ENCODE data around the gene VTI1A. TPM values are rescaled to one million over a fixed set of nuclear protein-coding genes. Genes with fewer than 3 reads are reported as not detected.

VTI1A gene
- total and polyA plus RNA-seq, 2 experiments from 2014 or later, result 26.8 to 31.0 TPM

DNA sequence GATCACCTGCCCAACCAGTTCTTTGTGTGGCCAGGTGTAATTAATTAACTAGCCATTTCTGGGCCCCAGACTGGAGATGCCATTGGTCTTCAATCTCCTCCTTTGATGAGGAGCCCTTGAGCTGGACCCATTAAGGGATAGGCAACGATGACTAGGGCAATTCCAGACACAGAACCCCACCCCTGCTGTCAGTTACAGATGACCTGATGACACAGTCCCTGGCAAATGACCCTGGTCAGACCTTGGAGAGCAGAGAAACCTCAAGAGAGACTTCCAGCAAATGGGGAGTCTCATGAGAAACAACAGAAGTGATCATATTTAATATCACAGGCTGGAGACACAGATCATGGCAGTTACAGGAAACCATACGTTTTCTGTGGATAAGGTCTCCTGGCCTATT, 401.2 kb downstream of the VTI1A start (continued):
- TF ChIP-seq, protein P1, sequence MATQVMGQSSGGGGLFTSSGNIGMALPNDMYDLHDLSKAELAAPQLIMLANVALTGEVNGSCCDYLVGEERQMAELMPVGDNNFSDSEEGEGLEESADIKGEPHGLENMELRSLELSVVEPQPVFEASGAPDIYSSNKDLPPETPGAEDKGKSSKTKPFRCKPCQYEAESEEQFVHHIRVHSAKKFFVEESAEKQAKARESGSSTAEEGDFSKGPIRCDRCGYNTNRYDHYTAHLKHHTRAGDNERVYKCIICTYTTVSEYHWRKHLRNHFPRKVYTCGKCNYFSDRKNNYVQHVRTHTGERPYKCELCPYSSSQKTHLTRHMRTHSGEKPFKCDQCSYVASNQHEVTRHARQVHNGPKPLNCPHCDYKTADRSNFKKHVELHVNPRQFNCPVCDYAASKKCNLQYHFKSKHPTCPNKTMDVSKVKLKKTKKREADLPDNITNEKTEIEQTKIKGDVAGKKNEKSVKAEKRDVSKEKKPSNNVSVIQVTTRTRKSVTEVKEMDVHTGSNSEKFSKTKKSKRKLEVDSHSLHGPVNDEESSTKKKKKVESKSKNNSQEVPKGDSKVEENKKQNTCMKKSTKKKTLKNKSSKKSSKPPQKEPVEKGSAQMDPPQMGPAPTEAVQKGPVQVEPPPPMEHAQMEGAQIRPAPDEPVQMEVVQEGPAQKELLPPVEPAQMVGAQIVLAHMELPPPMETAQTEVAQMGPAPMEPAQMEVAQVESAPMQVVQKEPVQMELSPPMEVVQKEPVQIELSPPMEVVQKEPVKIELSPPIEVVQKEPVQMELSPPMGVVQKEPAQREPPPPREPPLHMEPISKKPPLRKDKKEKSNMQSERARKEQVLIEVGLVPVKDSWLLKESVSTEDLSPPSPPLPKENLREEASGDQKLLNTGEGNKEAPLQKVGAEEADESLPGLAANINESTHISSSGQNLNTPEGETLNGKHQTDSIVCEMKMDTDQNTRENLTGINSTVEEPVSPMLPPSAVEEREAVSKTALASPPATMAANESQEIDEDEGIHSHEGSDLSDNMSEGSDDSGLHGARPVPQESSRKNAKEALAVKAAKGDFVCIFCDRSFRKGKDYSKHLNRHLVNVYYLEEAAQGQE (IDR thresholded peaks at IDR 0.05; ENCODE audit: unreplicated experiment), result no peak
- TF ChIP-seq EZH2 (IDR thresholded peaks at IDR 0.05; ENCODE audit: low read depth, unreplicated experiment), result no peak
- TF ChIP-seq ZNF114 (CRISPR knock-in tag; IDR thresholded peaks at IDR 0.05), result no peak

DNA sequence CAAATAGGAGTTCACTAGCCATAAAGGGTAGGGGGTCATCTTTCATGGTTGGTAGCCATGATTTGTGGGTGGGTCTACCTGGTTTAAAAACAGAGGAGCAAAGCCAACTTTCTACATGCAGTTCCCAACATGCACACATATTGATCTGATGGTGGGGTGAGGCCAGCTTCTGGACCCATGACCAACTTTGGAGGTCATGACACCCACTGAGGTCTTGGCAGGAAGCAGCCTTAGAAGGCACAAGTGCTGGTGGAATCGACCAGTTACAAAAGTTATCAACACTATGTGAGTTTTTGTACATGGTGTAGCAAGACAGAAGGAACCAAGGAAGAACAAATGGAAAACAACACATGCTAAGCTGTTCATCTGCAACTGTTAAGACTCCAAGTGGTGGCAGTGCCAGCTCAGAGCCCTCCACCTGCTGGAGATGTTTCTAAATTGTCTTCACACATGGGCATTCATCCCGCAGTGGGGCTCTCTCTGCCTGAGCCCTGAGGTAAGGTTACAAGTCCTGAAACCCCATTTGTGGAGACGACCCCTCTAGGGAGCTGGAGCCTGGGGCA, 401.9 kb downstream of the VTI1A start:
- Histone ChIP-seq H2AFZ (no peak overlapping the region), H3K27me3 (ENCODE audit: insufficient read depth) (no peaks in the 10 kb centered on the region), H3K4me2 (no peak overlapping the region), H3K79me2 (replicated peaks; ENCODE audit: insufficient read depth) (no peaks in the 10 kb centered on the region), H3K4me3 (no peak overlapping the region), H3F3A (replicated peaks; ENCODE audit: low read depth) (no peaks in the 10 kb centered on the region), H4K20me1 (replicated peaks; ENCODE audit: insufficient read depth) (no peaks in the 10 kb centered on the region), H3K27ac (ENCODE audit: low read depth) (no peak overlapping the region), H3K9me2 (ENCODE audit: insufficient read depth) (peaks cover 9% of the 10 kb centered on the region), H3K4me1 (ENCODE audit: insufficient read depth) (no peaks in the 10 kb centered on the region), H3K36me3 (ENCODE audit: insufficient read depth) (peaks cover 10% of the 10 kb centered on the region; the same call in 1 of the 2 replicates)
- no peak overlapping the region for H3K27ac Mint-ChIP-seq
- ATAC-seq (no peak), DNase-seq (ENCODE audit: low spot score) (no peak)
- H3K4me3 Mint-ChIP-seq, result no peak overlapping the region
- peaks cover 4% of the 10 kb centered on the region for H3K27me3 Mint-ChIP-seq (ENCODE audit: insufficient read depth, low read depth, poor library complexity)
- peaks cover 36% of the 10 kb centered on the region for H3K9me3 Mint-ChIP-seq
- H3K36me3 Mint-ChIP-seq (ENCODE audit: low read depth), result peaks cover 33% of the 10 kb centered on the region
- H3K4me1 Mint-ChIP-seq, result peaks cover 2% of the 10 kb centered on the region; the same call in 1 of the 3 replicates
- TF ChIP-seq ZNF114 (CRISPR knock-in tag; IDR thresholded peaks at IDR 0.05) (no peak), STAT1 (IDR thresholded peaks at IDR 0.05; ENCODE audit: unreplicated experiment) (no peak), EZH2phosphoT487 (IDR thresholded peaks at IDR 0.05; ENCODE audit: unreplicated experiment) (no peak), JUNB (IDR thresholded peaks at IDR 0.05; ENCODE audit: unreplicated experiment) (no peak), POLR2AphosphoS5 (IDR thresholded peaks at IDR 0.05; ENCODE audit: low read depth) (no peak), NANOG (IDR thresholded peaks at IDR 0.05; ENCODE audit: borderline replicate concordance) (no peak), CREB1 (CRISPR knock-in tag; IDR thresholded peaks at IDR 0.05; ENCODE audit: low read depth) (no peak), ZNF331 (CRISPR knock-in tag; IDR thresholded peaks at IDR 0.05; ENCODE audit: low read depth) (no peak), EZH2 (IDR thresholded peaks at IDR 0.05; ENCODE audit: low read depth, unreplicated experiment) (no peak)
- TF ChIP-seq, protein P2, sequence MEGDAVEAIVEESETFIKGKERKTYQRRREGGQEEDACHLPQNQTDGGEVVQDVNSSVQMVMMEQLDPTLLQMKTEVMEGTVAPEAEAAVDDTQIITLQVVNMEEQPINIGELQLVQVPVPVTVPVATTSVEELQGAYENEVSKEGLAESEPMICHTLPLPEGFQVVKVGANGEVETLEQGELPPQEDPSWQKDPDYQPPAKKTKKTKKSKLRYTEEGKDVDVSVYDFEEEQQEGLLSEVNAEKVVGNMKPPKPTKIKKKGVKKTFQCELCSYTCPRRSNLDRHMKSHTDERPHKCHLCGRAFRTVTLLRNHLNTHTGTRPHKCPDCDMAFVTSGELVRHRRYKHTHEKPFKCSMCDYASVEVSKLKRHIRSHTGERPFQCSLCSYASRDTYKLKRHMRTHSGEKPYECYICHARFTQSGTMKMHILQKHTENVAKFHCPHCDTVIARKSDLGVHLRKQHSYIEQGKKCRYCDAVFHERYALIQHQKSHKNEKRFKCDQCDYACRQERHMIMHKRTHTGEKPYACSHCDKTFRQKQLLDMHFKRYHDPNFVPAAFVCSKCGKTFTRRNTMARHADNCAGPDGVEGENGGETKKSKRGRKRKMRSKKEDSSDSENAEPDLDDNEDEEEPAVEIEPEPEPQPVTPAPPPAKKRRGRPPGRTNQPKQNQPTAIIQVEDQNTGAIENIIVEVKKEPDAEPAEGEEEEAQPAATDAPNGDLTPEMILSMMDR (conservative IDR thresholded peaks at IDR 0.05; ENCODE audit: low read depth in 2 of 2), result no peak
- TF ChIP-seq, protein P3, sequence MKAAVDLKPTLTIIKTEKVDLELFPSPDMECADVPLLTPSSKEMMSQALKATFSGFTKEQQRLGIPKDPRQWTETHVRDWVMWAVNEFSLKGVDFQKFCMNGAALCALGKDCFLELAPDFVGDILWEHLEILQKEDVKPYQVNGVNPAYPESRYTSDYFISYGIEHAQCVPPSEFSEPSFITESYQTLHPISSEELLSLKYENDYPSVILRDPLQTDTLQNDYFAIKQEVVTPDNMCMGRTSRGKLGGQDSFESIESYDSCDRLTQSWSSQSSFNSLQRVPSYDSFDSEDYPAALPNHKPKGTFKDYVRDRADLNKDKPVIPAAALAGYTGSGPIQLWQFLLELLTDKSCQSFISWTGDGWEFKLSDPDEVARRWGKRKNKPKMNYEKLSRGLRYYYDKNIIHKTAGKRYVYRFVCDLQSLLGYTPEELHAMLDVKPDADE (IDR thresholded peaks at IDR 0.05), result no peak
- TF ChIP-seq, protein P4, sequence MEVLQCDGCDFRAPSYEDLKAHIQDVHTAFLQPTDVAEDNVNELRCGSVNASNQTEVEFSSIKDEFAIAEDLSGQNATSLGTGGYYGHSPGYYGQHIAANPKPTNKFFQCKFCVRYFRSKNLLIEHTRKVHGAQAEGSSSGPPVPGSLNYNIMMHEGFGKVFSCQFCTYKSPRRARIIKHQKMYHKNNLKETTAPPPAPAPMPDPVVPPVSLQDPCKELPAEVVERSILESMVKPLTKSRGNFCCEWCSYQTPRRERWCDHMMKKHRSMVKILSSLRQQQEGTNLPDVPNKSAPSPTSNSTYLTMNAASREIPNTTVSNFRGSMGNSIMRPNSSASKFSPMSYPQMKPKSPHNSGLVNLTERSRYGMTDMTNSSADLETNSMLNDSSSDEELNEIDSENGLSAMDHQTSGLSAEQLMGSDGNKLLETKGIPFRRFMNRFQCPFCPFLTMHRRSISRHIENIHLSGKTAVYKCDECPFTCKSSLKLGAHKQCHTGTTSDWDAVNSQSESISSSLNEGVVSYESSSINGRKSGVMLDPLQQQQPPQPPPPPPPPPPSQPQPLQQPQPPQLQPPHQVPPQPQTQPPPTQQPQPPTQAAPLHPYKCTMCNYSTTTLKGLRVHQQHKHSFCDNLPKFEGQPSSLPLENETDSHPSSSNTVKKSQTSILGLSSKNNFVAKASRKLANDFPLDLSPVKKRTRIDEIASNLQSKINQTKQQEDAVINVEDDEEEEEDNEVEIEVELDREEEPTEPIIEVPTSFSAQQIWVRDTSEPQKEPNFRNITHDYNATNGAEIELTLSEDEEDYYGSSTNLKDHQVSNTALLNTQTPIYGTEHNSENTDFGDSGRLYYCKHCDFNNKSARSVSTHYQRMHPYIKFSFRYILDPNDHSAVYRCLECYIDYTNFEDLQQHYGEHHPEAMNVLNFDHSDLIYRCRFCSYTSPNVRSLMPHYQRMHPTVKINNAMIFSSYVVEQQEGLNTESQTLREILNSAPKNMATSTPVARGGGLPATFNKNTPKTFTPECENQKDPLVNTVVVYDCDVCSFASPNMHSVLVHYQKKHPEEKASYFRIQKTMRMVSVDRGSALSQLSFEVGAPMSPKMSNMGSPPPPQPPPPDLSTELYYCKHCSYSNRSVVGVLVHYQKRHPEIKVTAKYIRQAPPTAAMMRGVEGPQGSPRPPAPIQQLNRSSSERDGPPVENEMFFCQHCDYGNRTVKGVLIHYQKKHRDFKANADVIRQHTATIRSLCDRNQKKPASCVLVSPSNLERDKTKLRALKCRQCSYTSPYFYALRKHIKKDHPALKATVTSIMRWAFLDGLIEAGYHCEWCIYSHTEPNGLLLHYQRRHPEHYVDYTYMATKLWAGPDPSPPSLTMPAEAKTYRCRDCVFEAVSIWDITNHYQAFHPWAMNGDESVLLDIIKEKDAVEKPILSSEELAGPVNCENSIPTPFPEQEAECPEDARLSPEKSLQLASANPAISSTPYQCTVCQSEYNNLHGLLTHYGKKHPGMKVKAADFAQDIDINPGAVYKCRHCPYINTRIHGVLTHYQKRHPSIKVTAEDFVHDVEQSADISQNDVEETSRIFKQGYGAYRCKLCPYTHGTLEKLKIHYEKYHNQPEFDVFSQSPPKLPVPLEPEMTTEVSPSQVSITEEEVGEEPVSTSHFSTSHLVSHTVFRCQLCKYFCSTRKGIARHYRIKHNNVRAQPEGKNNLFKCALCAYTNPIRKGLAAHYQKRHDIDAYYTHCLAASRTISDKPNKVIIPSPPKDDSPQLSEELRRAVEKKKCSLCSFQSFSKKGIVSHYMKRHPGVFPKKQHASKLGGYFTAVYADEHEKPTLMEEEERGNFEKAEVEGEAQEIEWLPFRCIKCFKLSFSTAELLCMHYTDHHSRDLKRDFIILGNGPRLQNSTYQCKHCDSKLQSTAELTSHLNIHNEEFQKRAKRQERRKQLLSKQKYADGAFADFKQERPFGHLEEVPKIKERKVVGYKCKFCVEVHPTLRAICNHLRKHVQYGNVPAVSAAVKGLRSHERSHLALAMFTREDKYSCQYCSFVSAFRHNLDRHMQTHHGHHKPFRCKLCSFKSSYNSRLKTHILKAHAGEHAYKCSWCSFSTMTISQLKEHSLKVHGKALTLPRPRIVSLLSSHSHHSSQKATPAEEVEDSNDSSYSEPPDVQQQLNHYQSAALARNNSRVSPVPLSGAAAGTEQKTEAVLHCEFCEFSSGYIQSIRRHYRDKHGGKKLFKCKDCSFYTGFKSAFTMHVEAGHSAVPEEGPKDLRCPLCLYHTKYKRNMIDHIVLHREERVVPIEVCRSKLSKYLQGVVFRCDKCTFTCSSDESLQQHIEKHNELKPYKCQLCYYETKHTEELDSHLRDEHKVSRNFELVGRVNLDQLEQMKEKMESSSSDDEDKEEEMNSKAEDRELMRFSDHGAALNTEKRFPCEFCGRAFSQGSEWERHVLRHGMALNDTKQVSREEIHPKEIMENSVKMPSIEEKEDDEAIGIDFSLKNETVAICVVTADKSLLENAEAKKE (CRISPR knock-in tag; IDR thresholded peaks at IDR 0.05), result no peak
